Astrocyte of the cerebellum (primary cell): ENCODE results near the gene TSPAN1.

Experiments used
- DNase-seq: peaks from one replicate; pipeline ENCODE4 v3.0.0-alpha.2; 2011; ENCODE audit warnings: low read depth
- H3K4me3 ChIP-seq: 2 replicates; pipeline ENCODE4 v1.5.1; 2011; ENCODE audit warnings: mild to moderate bottlenecking, low read depth, low read length, moderate library complexity
- CTCF ChIP-seq: IDR thresholded peaks from 2 replicates; pipeline ENCODE4 v1.5.1; 2012; ENCODE audit warnings: low read length, low read depth, moderate library complexity, mild to moderate bottlenecking; ENCODE audit errors: missing control alignments
- in situ Hi-C: cut with HindIII; loops from 2 replicates; pipeline ENCODE4 v1.10.0; 2017; ENCODE audit warnings: low sequenced_read_pairs

TSPAN1 gene

GRCh38 chr1:46179138-46180081, 4.5 kb downstream of the TSPAN1 start:
- DNase-seq, result peak; percentile 80
- H3K4me3 ChIP-seq, result no peak overlapping the region
- in situ Hi-C loops, result loop anchor here (5.0 kb wide), 1 partner anchor 147 kb away; no protein-coding TSS in a partner anchor
- TF ChIP-seq CTCF, result peak; percentile 96

- no peak for TF ChIP-seq CTCF
- in situ Hi-C loops, result loop anchor here (5.0 kb wide), 1 partner anchor 148 kb away; no protein-coding TSS in a partner anchor
- H3K4me3 ChIP-seq, result no peak overlapping the region
- DNase-seq, result no peak
Measured at GRCh38 chr1:46180082-46180616, 5.3 kb downstream of the TSPAN1 start.

- no peak overlapping the region for H3K4me3 ChIP-seq
- TF ChIP-seq CTCF, result no peak
- in situ Hi-C loops, result loop anchor here (5.0 kb wide), 1 partner anchor 149 kb away; no protein-coding TSS in a partner anchor
- DNase-seq, result peak; percentile 16
Measured at GRCh38 chr1:46181343-46182260, 6.7 kb downstream of the TSPAN1 start.

GRCh38 chr1:46183079-46183847, 8.4 kb downstream of the TSPAN1 start:
- H3K4me3 ChIP-seq, result no peak overlapping the region
- DNase-seq, result peak; percentile 43
- no peak for TF ChIP-seq CTCF
- in situ Hi-C loops, result loop anchor here (5.0 kb wide), 1 partner anchor 151 kb away; no protein-coding TSS in a partner anchor

- no peak for TF ChIP-seq CTCF
- DNase-seq, result no peak
- in situ Hi-C loops, result loop anchor here (5.0 kb wide), 1 partner anchor 152 kb away; no protein-coding TSS in a partner anchor
- H3K4me3 ChIP-seq, result no peak overlapping the region
Measured at GRCh38 chr1:46183926-46184557, 9.2 kb downstream of the TSPAN1 start.
